Activated CD8-positive, alpha-beta memory T cell treated with anti-CD3 and anti-CD28 coated beads, Interleukin-2, amount 50 U/mL, for 1 hour (primary cell): ENCODE measurements around the gene DMRT3.

Source experiments
- DNase-seq: peaks from one replicate; pipeline ENCODE4 v3.0.0-alpha.2; 2020; ENCODE audit errors: extremely low read depth

DMRT3 gene, protein sequence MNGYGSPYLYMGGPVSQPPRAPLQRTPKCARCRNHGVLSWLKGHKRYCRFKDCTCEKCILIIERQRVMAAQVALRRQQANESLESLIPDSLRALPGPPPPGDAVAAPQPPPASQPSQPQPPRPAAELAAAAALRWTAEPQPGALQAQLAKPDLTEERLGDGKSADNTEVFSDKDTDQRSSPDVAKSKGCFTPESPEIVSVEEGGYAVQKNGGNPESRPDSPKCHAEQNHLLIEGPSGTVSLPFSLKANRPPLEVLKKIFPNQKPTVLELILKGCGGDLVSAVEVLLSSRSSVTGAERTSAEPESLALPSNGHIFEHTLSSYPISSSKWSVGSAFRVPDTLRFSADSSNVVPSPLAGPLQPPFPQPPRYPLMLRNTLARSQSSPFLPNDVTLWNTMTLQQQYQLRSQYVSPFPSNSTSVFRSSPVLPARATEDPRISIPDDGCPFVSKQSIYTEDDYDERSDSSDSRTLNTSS

DNA sequence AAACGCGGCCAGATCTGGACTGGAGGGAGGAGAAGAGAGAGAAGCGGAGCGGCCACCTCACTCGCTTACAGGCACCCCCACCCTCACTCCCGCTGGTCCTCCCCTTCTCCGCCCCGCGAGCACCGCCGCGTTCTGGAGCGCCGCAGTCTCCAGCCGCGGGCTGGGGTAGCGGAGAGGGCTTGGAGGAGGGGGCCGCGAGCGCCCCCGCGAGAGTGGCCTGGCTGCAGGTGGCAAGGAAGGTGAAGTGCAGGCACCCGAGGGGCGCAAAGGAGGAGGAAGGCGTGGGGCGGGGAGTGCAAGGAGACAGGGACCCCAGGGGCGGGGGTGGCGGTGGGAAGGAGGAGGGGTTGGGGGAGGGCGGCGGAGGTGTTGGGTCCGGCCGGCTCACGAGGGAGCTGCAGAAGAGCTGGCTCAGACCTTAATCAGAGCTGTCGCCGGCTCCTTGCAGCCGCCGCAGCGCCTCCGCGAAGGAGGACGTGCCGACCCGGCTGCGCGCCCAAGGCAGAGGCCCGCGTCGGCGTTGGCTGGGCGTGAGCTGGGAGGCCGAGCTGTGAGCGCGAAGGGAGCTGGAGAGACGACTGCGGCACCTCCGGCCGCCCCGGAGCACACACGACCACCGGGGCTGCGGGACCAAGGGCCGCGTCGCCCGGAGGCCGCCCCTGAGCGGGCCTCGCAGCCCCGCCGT is at the start of gene DMRT3:
Gene DMRT3, plus strand, starts transcription at position 398 of the 685 bp plus-strand sequence. CDS start 347 bp downstream, outside the sequence.
- DNase-seq, result no peak

DNA sequence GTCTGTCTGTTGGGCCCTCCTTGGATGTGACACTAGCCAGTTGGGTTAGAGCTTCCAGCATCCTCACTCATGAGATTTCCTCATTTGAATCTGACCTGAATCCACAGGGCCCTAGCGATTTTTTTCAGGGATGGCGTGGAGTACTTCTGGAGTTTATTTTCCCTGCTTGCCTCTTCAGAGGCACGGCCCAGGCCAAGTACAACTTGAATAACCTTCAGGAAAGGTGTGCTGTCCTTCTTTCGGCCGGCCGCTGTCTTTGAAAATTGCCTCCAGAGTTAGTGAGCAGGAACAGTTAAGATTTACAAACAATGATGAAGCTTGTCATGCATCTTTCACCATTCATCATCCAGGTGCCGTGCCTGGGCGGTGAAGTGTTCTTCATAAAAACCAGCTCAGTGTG is 49.5 kb upstream of the DMRT3 start:
- no peak for DNase-seq

DNA sequence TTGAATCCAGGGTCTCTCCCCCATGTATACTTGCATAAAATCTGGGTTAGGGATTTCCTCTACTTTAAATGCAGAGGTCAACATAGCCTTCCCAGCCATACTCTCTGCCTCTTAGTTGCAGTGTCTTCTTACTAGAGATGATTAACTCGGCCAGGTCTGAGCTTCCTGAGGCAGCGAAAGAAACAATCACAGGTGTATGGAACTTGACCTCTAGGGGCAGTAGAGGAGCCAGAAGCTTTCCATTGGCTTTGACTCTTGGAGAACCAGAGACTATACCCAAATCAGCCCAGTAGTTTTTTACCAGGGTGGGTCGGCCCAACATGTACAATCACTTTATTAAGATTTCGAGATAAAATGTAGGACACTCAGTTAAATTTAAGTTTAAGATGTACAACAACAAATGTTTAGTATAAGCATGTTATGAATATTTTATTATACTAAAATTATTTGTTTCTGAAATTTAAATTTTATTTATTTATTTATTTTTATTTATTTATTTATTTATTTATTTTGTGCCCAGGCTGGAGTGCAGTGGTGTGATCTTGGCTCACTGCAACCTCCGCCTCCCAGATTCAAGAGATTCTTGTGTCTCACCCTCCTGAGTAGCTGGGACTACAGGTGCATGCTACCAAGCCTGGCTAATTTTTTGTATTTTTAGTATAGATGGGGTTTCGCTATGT is 48.0 kb upstream of the DMRT3 start:
- no peak for DNase-seq

DNA sequence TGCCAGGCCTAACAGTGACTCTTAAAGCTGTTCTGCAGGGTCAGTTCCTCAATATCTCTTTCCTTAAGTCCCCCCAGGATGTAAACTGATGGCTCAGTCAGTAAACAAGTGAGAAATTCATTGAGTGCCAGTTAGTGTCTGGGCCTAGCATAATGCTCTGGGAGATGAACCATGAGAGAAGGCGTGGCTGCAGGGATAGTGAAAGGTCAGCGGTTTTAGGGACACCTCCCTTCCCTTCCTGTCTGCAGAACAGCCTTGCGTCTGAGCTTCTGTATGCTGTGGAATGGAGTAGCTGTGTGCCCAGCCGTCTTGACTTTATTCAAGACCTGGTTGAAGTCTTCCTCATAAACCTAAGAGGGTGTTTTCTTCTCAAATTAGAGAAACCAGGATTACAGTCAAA is 46.7 kb upstream of the DMRT3 start:
- no peak for DNase-seq

DNA sequence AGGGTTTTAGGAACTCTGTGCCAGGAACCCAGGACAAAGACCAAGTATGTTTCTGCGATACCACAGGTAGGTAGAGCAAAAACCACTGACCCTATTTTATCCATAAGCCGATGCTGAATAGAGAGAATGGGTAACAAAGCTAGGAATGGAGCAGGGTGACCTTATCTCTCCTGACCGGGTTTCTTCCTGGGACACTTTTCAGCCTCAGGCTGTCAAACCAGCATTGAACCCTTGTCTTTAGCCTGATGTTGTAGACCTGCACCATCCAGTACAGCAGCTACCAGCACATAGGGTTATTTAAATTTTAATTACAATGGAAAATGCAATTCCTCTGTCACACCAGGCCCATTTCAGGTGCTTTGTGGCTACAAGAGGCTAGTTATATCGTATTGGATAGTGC is 43.1 kb upstream of the DMRT3 start:
- no peak for DNase-seq

DNA sequence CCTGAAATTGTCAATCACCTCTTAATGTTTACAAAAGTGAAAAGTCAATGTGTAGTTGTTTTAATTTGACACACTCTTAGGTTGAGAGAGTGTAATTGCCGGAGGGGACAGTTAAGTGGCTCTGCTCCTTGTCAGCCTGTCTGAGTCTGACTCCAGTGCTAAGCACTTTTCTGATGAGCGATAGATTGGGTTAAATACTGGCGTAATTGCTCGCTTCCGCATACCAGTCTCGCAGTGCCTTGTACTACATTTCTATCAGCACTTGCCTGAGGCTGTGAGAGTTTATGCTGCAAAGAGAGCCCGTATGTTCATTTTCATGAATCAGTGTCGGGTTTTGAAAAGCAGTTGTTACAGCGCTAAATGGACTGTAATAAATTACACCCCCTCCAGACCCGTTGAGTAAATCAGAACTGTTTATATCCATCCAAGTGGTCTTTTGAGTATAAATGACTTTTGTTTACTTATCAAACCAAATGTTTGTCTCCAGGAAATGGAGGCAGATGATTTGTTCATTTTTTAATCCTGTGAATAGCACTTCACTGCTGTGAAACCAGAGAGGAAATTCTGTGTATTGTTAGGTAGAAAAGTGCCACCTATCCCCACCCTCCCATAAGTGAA is 41.0 kb upstream of the DMRT3 start:
- DNase-seq, result no peak

DNA sequence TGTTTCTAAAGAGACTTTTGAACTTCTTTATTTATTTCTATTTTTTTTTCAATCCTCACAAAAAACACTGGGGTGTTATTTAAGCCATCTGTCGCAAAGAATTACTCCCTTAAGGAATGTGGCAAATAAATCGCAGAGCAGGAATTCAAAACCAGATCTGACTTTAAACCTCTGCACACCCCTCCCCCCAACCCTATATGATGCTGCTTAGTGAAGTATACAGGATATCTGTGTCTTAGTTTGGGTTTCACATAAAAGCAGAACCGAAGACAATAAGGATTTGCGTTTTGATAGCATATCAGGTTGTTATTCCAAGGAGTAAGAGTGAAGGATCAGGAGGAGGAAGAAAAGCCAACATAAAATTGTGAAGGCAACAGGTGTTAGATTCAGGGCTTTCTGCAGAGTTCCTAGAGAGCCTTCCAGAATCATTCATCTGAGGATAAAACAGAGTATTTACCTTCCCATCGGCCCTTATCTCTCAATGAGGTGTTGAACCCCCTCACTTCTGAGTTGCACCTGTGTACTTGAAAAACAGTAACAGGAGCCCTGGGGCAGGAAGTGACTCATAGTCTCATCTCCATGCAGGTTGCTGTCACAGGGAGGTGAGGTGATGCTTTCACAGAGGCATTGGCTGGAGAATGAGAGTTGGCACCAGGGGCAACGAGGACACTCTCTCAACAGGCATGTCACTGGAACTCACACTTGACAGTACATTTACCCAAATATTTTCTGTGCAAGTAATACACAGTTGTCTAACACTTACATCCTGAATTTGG is 33.5 kb upstream of the DMRT3 start:
- DNase-seq, result no peak

DNA sequence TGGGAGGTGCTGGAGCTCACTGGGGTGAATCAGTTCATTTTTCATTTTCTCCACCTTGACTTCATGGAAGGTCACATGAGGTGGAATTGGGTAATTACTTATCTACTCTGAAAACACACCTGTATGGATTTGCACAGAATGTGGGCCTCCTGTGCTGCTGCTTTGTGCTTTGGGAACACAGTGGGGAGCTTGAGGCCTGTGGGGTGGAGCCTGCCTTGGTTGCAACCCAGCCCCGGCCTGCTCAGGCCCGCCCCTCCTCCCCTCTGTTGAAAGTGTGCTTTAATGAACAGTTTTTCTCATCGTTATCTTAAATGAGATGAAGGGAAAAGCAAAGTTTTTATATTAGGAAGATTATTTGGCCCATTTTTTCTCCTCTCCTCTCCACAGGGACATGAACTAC is 28.5 kb upstream of the DMRT3 start:
- no peak for DNase-seq

DNA sequence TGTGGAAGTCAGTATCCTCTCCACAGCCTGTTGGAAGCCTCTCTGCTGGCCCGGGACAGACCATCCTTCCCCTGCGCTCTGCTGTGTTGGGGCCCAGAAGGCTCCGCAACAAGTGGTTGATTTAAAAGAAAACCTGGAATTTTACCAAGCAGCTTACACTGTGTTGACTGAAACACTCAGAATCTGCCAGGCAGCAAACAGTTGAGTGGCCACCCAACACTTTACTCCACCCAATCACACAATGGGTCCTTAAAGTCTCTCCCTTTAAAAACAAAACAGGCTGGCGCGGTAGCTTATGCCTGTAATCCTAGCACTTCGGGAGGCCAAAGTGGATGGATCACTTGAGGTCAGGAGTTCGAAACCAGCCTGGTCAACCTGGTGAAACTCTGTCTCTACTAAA is 28.0 kb upstream of the DMRT3 start:
- no peak for DNase-seq

DNA sequence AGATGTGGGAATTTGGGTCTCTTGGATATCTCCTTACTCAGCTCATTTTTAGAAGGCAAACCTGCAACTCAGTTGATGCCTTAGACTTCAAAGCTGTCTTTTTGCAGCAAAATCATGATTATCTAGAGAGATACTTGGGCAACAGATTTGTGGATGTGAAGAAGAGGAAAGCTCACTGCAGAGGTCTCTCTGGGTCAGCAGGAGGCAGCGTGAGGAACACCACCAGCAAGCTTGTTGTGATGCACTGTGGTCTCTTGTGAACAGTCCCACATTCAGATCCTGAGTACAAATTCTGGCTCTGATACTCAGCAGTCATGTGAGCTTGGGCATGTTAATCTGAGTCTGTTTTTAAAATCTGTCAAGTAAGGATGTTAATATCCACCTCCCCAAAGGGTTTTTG is 26.3 kb upstream of the DMRT3 start:
- no peak for DNase-seq

DNA sequence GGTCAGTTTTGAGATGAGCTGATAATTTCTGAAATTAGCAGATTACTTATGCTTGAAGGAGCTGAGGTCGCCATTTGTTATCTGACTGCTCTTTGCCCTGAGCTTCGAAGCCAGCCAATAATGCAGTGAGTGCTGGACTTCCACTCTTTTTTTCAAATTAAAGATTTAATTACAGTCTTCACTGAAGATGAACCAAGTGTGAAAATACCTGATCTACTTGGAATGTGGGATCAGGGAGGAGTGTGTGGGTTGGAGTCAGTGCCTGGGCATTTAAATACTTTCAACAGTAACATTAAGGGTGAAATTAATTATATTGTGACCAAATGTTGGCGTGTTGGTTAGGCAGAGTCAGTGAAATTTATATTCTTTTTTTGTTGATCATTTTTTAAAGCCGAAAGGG is 23.9 kb upstream of the DMRT3 start:
- DNase-seq, result no peak

DNA sequence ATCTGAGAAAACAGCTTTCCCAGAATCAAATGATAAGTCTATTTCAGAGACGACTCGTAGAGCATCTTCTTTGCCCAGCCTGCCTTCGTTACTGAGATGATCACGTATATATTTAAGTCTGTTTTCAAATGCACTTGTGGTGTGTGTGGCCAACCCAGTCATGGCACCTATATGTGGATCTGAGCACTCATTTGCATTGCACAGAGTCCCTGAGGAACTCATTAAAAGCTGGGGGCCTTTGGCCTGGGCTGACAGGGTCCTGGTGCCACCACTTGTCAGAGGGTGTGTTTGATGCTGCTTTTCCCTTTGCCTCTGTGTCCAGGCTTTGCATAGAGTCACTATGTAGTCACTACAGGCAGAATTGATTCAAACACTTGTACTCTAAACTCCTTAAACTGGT is 17.4 kb upstream of the DMRT3 start:
- no peak for DNase-seq

DNA sequence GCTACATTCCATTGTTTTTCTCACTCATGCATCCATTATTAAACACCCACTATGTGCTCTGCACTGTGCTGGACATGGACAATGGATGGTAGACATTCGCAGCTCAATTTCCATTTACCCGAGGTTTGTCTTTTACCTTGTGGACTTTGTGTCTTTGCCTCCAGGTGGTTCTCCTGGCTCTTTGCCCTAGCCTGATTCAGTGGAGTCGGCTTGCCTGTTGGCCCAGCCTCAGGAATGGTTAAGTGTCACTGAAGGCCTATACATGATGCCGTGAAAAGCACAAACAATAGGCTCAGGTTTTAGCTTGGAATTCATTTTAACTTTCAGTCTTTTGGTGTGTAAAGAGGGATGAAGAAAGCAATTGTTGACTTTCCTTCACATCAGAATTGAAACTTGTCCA is 16.5 kb upstream of the DMRT3 start:
- DNase-seq, result no peak

DNA sequence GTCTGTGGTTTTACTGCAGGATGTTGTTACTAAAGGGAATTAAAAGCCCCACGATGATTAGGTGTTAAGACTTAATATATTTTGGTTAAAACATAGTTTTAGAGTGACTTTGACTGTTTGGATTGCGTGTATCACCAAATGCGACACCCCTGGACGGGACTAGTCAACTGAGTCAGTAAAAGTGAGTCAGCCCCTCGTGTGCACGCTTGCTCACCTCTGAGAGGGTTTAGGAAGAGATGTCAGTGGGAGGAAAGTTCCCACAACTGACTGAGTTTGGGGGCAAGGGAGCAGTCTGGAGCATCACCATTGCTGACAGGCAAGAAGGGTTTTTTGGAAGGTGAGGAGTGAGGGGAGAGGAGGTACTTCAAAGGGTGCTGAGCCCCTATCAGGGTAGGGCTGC is 14.4 kb upstream of the DMRT3 start:
- no peak for DNase-seq

DNA sequence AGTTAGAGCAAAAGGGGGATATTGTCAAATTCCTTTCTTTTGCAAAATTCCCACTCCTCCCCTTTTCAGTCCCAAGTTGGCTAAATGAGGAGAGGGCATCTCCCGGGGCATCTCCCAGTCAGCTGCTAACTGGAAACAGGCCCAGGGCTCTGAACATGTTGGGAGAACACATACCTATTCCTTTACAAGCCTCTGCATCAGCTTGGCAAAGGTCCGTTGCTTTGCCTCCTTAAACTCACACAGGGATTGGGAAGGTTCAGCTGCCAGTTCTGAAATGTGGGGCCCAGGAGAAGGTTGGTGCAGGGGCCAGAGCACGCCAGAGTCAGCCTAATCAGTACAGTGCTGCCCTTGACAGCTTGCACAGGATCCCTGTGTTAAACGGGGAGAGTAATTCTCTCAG is 11.0 kb upstream of the DMRT3 start:
- no peak for DNase-seq

DNA sequence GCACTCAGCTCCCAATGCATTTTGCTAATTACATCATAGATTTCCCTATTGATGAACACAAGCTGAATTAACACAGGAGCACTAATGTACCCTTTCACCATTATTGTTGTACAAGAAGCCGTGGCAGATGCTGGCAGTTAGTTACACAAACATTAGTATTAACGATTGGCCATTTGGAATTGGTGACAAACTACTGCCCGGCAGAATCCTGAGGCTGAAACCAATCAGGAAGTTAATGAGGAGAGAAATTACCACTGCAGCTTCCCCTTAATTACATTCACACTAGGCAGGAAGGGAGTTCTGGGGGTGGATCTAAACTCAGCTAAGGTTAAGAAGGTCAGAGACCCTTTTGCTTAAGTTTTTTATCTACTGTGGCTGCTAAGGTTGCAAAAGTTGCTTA is 9.6 kb upstream of the DMRT3 start:
- no peak for DNase-seq

DNA sequence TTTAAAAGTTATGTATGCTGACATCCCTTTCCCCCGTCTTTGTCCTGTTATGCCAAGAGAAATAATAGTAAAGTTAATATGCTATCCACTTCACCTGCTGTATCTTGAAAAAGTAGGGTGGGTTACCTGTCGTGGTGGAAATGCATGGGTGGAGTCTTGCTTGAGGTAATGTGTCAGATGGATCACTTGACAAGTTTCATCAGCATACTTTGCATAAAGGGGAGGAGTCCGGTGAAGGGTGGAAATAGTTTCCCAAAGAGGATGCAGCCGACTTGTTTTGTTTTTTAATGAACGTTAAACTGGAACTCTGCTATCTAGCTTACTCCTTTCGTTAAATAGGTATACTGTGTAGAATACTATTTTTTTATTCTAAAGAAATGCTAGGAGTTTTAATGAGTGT is 9.0 kb upstream of the DMRT3 start:
- DNase-seq, result no peak

DNA sequence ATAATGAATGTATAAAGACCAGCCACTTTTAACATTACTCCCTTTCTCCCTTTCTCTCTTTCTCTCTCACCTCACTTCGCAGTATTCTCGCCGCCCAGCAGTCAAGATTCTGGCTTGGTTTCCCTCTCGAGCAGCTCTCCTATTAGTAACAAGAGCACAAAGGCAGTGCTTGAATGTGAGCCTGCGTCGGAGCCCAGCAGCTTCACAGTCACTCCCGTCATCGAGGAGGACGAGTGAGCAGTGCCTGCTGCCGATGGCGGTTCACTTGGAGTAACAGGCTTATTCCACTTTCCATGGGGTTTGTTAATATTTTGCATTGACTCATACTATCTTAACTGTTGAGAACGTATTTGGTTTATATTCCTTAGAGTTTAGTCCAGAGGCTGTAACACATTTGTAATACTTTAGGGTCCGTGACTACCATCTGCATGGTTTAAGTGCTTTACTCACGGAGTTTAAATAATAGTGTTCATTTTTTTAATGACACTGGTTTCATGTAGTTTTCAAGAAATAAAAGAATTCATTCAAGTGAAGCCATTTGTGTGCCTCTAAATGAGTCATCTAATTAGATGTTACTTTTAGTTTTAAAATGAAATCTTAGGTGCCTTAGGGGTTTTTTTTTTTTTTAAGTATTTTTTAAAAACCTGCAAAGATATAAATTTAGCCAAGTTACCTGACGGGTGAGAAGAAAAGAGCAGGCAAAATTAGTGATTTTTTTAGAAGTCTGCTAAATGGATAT is 8.4 kb upstream of the DMRT3 start:
- DNase-seq, result no peak

DNA sequence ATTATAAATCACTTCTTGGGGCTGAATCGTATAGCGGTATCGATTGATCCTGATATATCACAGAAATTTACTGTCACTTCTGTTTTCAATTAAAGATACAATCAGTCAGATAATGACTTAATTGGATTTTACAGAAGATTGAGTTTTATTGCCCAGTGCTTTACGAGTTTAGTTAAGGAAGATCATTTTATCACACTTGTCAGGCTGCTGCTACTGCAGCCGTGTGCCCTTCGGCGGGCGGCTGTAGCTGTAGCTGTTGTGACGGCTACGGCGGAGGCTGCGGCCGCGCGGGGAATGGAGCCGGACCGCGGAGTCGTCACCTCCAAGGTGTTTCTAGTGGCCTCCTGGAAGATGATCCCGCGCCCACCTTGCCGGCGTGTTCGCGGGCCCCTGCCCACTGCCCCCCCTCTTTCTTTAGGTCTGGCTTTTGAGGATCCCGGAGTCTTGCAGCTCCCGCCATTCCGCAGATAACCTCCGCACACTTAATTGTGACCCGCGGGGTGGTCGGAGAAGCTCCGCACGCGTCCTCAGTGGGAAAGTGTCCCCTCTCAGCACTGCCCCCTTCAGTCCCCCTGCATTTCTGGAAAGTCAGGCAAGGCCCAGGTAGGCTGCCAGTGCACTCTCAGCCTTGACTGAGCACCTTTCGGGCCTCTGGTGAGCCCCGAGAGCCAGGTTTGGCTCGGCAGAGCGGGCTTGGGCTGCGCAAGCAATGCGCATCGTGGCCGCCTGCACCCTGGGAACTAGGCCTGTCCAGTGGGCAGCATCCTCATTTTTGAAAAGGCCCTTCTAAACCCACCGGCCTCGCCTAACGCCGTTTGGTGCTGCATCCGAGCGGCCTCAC is 6.9 kb upstream of the DMRT3 start:
- no peak for DNase-seq
